Measurements from ENCODE around the gene STYXL1.

STYXL1 gene

GRCh38 chr7:75998038-75998437, 49.8 kb downstream of the STYXL1 start:
- no peaks in the 10 kb centered on the region for H3K27me3 ChIP-seq (ENCODE audit: insufficient read depth, low read length, poor library complexity)
- no peak overlapping the region for H2AFZ ChIP-seq (ENCODE audit: low read depth, low read length)

DNA sequence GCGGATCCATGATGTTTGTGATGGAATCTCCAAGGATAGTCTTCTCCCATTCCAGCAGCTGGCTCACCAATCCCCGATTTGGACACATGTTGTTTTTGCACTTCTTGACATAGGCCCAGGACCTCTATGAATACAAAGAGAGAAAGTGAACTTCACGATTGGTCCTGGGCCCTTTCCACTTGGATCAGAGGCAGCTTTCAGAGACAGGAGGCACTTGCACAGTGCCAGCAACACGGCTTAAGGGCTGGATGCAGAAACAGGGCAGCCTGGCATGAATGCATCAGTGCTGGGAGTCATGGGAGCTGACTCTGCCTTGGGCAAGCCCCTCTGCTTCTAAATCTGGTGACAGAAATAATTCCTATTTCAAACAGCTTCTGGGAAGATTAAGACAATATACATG, 51.3 kb downstream of the STYXL1 start:
- H3K4me2 ChIP-seq (ENCODE audit: insufficient read depth, low read length), result no peak overlapping the region
- no peak overlapping the region for H3K4me3 ChIP-seq (ENCODE audit: low read depth in 1 of 2, low read length in 2 of 2)
- no peak overlapping the region for H3K9ac ChIP-seq (ENCODE audit: low read depth, low read length)
- H4K20me1 ChIP-seq (ENCODE audit: insufficient read depth, low read length), result peaks cover 10% of the 10 kb centered on the region; the same call in 1 of the 2 replicates
- DNase-seq (no peak), ATAC-seq (ENCODE audit: insufficient read depth, low read depth) (no peak)
- TF ChIP-seq EZH2 (IDR thresholded peaks at IDR 0.05; ENCODE audit: borderline replicate concordance, low read depth, low read length, severe bottlenecking), result no peak
- TF ChIP-seq, protein P1, sequence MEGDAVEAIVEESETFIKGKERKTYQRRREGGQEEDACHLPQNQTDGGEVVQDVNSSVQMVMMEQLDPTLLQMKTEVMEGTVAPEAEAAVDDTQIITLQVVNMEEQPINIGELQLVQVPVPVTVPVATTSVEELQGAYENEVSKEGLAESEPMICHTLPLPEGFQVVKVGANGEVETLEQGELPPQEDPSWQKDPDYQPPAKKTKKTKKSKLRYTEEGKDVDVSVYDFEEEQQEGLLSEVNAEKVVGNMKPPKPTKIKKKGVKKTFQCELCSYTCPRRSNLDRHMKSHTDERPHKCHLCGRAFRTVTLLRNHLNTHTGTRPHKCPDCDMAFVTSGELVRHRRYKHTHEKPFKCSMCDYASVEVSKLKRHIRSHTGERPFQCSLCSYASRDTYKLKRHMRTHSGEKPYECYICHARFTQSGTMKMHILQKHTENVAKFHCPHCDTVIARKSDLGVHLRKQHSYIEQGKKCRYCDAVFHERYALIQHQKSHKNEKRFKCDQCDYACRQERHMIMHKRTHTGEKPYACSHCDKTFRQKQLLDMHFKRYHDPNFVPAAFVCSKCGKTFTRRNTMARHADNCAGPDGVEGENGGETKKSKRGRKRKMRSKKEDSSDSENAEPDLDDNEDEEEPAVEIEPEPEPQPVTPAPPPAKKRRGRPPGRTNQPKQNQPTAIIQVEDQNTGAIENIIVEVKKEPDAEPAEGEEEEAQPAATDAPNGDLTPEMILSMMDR (IDR thresholded peaks at IDR 0.05; ENCODE audit: borderline replicate concordance, extremely low read depth, low read length, poor library complexity, severe bottlenecking), result no peak
- no peaks in the 10 kb centered on the region for H3K9me3 ChIP-seq (ENCODE audit: insufficient read depth, low read length, severe bottlenecking)
- peaks cover 17% of the 10 kb centered on the region for H3K4me1 ChIP-seq (ENCODE audit: insufficient read depth, low read length)
- peaks cover 22% of the 10 kb centered on the region for H3K36me3 ChIP-seq (ENCODE audit: insufficient read depth, low read length)
- no peak overlapping the region for H3K27ac ChIP-seq (ENCODE audit: low read length)
- no peaks in the 10 kb centered on the region for H3K27me3 ChIP-seq (ENCODE audit: insufficient read depth, low read length, poor library complexity)
- no peaks in the 10 kb centered on the region for H3K79me2 ChIP-seq (ENCODE audit: insufficient read depth, low read length)
- H2AFZ ChIP-seq (ENCODE audit: low read depth, low read length), result no peak overlapping the region

More at GRCh38 chr7:75998038-75998437, 49.8 kb downstream of the STYXL1 start:
- TF ChIP-seq, protein P1 (IDR thresholded peaks at IDR 0.05; ENCODE audit: borderline replicate concordance, extremely low read depth, low read length, poor library complexity, severe bottlenecking), result no peak
- TF ChIP-seq EZH2 (IDR thresholded peaks at IDR 0.05; ENCODE audit: borderline replicate concordance, low read depth, low read length, severe bottlenecking), result no peak
- H3K4me1 ChIP-seq (ENCODE audit: insufficient read depth, low read length), result peaks cover 16% of the 10 kb centered on the region
- H3K9me3 ChIP-seq (ENCODE audit: insufficient read depth, low read length, severe bottlenecking), result no peaks in the 10 kb centered on the region
- peaks cover 10% of the 10 kb centered on the region; the same call in 1 of the 2 replicates for H4K20me1 ChIP-seq (ENCODE audit: insufficient read depth, low read length)
- H3K36me3 ChIP-seq (ENCODE audit: insufficient read depth, low read length), result peaks cover 28% of the 10 kb centered on the region
- no peak overlapping the region for H3K4me3 ChIP-seq (ENCODE audit: low read depth in 1 of 2, low read length in 2 of 2)
- H3K79me2 ChIP-seq (ENCODE audit: insufficient read depth, low read length), result no peaks in the 10 kb centered on the region
- H3K27ac ChIP-seq (ENCODE audit: low read length), result no peak overlapping the region
- no peak overlapping the region for H3K9ac ChIP-seq (ENCODE audit: low read depth, low read length)
- no peak overlapping the region for H3K4me2 ChIP-seq (ENCODE audit: insufficient read depth, low read length)
- DNase-seq (no peak), ATAC-seq (ENCODE audit: insufficient read depth, low read depth) (no peak)

GRCh38 chr7:75995996-75996395, 51.8 kb downstream of the STYXL1 start:
- TF ChIP-seq, protein P1 (IDR thresholded peaks at IDR 0.05; ENCODE audit: borderline replicate concordance, extremely low read depth, low read length, poor library complexity, severe bottlenecking), result no peak
- TF ChIP-seq EZH2 (IDR thresholded peaks at IDR 0.05; ENCODE audit: borderline replicate concordance, low read depth, low read length, severe bottlenecking), result no peak
- H3K36me3 ChIP-seq (ENCODE audit: insufficient read depth, low read length), result peaks cover 22% of the 10 kb centered on the region

More at GRCh38 chr7:75995996-75996395, 51.8 kb downstream of the STYXL1 start:
- peaks cover 17% of the 10 kb centered on the region for H3K4me1 ChIP-seq (ENCODE audit: insufficient read depth, low read length)
- no peak overlapping the region for H2AFZ ChIP-seq (ENCODE audit: low read depth, low read length)
- H4K20me1 ChIP-seq (ENCODE audit: insufficient read depth, low read length), result peaks cover 9% of the 10 kb centered on the region; the same call in 1 of the 2 replicates
- no peak for DNase-seq
- no peak overlapping the region for H3K9ac ChIP-seq (ENCODE audit: low read depth, low read length)
- H3K4me3 ChIP-seq (ENCODE audit: low read depth in 1 of 2, low read length in 2 of 2), result no peak overlapping the region
- H3K27ac ChIP-seq (ENCODE audit: low read length), result no peak overlapping the region
- no peaks in the 10 kb centered on the region for H3K27me3 ChIP-seq (ENCODE audit: insufficient read depth, low read length, poor library complexity)
- no peak overlapping the region for H3K4me2 ChIP-seq (ENCODE audit: insufficient read depth, low read length)
- H3K79me2 ChIP-seq (ENCODE audit: insufficient read depth, low read length), result no peaks in the 10 kb centered on the region
- no peaks in the 10 kb centered on the region for H3K9me3 ChIP-seq (ENCODE audit: insufficient read depth, low read length, severe bottlenecking)
- ATAC-seq (ENCODE audit: insufficient read depth, low read depth), result no peak
